KMS-11 (cell line): ENCODE results near the gene DAB1.

ENCODE experiments used
- H2AFZ ChIP-seq: fragments of 200-600 bp; sonication (generic); 2 replicates; pipeline ENCODE4 v1.6.1; 2016; ENCODE audit warnings: antibody characterized with exemption, mixed run types, low read depth
- H3K27ac ChIP-seq: fragments of 200-600 bp; sonication (generic); 2 replicates; pipeline ENCODE4 v1.6.1; 2016; ENCODE audit warnings: mild to moderate bottlenecking, mixed run types
- H3K27me3 ChIP-seq: fragments of 200-600 bp; sonication (generic); 2 replicates; pipeline ENCODE4 v1.6.1; 2017; ENCODE audit warnings: mild to moderate bottlenecking, low read depth, mixed run types, moderate library complexity; ENCODE audit not compliant: insufficient read depth
- H3K36me3 ChIP-seq: fragments of 200-600 bp; sonication (generic); 2 replicates; pipeline ENCODE4 v1.6.1; 2017; ENCODE audit warnings: mild to moderate bottlenecking, mixed run types; ENCODE audit not compliant: insufficient read depth
- H3K4me1 ChIP-seq: fragments of 200-600 bp; sonication (generic); 2 replicates; pipeline ENCODE4 v1.6.1; 2016; ENCODE audit warnings: mild to moderate bottlenecking, low read depth, mixed run types; ENCODE audit not compliant: poor library complexity, severe bottlenecking
- H3K4me2 ChIP-seq: fragments of 200-600 bp; sonication (generic); 2 replicates; pipeline ENCODE4 v1.7.0; 2016; ENCODE audit warnings: mild to moderate bottlenecking, mixed run types
- H3K4me3 ChIP-seq: fragments of 200-600 bp; sonication (generic); IDR thresholded peaks from 2 replicates; pipeline ENCODE4 v1.6.1; 2017; ENCODE audit warnings: low read depth, low read length, mixed read lengths; ENCODE audit not compliant: insufficient read depth
- H3K79me2 ChIP-seq: fragments of 200-600 bp; sonication (generic); 2 replicates; pipeline ENCODE4 v1.6.1; 2016; ENCODE audit warnings: low read depth, mixed run types; ENCODE audit not compliant: insufficient read depth
- H3K9ac ChIP-seq: fragments of 200-600 bp; sonication (generic); 2 replicates; pipeline ENCODE4 v1.6.1; 2016; ENCODE audit warnings: mild to moderate bottlenecking, mixed run types
- H4K20me1 ChIP-seq: fragments of 200-600 bp; sonication (generic); 2 replicates; pipeline ENCODE4 v1.6.1; 2016; ENCODE audit warnings: mild to moderate bottlenecking, mixed run types; ENCODE audit not compliant: insufficient read depth
- TF ChIP-seq, protein P1 (sequence below): fragments of 200-600 bp; sonication (generic); conservative IDR thresholded peaks from 2 replicates; pipeline ENCODE4 v1.6.1; 2017; ENCODE audit warnings: low read depth, mild to moderate bottlenecking, antibody characterized with exemption, low read length, moderate library complexity, mixed read lengths

DAB1 gene

DNA sequence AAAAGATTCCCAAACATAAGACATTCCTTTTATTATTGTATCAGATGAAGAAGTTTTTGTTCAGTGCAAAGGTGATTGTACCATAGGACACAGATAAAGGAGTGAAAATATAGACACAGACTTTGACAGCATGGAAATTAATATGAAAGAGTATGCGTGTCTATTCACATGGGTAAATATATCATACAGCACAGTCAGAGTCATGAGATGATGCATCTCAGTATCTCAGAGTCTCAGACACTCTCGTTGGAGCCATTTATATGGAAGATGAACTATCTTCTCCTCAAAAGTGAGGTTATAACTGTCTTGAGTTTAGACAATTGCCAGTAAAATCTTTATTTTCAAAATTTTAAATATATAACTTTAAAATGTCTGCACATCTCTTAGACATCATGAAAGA, 299.7 kb downstream of the DAB1 start:
- Histone ChIP-seq H3K79me2 (no peaks in the 10 kb centered on the region), H3K9ac (no peak overlapping the region), H2AFZ (no peak overlapping the region), H3K4me3 (no peak overlapping the region), H3K4me2 (no peak overlapping the region), H3K27ac (no peak overlapping the region), H3K4me1 (no peaks in the 10 kb centered on the region), H3K27me3 (no peaks in the 10 kb centered on the region), H4K20me1 (no peaks in the 10 kb centered on the region), H3K36me3 (no peaks in the 10 kb centered on the region)
- TF ChIP-seq, protein P1, sequence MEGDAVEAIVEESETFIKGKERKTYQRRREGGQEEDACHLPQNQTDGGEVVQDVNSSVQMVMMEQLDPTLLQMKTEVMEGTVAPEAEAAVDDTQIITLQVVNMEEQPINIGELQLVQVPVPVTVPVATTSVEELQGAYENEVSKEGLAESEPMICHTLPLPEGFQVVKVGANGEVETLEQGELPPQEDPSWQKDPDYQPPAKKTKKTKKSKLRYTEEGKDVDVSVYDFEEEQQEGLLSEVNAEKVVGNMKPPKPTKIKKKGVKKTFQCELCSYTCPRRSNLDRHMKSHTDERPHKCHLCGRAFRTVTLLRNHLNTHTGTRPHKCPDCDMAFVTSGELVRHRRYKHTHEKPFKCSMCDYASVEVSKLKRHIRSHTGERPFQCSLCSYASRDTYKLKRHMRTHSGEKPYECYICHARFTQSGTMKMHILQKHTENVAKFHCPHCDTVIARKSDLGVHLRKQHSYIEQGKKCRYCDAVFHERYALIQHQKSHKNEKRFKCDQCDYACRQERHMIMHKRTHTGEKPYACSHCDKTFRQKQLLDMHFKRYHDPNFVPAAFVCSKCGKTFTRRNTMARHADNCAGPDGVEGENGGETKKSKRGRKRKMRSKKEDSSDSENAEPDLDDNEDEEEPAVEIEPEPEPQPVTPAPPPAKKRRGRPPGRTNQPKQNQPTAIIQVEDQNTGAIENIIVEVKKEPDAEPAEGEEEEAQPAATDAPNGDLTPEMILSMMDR, result no peak

DNA sequence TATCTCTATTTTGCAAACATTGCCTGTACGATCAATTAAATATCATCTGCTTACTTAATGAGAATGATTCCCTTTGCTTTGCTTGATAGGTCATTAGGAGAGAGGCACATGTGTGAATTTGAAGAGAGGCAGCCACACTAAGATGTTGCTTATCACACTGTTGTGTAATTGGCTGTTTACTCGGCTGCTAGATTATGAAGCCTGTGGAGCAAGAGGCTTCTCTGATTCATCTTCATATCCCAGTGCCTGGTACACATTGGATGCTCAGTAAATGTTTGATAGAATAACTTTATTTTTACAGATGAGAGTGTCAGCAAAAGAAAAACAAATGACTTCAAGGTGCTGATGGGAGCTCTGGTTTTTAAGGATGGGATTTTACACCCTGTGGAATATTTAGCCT, 301.8 kb downstream of the DAB1 start:
- H3K79me2 ChIP-seq, result no peaks in the 10 kb centered on the region

DNA sequence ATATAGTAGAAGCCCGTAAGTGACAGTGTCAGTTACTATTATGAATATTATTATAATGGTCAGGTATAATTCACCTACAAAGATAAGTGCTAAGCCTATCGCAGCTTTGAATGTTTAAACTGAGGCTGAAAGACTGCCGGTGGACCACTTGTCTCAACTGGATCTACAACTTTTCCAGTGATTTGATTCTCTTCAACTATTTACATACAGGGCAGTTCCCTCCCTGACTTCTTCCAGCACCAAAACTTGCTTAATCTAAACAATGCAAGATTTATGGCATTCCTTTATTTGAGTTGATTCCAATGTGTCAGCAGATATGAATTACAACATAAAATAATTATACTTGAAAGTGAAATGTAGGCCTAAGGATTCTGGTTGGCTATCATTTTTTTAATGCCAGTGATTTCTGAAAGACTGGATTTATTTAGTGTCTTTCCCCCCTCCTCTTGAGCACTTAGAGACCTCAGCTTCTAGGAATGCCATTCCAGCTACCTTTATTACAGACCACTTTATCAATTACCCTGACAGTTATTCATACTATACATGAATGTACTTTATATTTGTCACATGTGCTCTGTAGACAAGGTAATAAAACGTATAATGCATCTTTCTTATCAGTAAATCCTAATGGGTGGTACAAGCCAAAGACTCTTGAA, 304.8 kb downstream of the DAB1 start:
- no peaks in the 10 kb centered on the region for H3K79me2 ChIP-seq

More for the DNA sequence above, 301.8 kb downstream of the DAB1 start:
- Histone ChIP-seq H2AFZ (no peak overlapping the region), H3K4me1 (no peaks in the 10 kb centered on the region), H3K27ac (no peak overlapping the region), H3K4me2 (no peak overlapping the region), H3K4me3 (no peak overlapping the region), H3K36me3 (no peaks in the 10 kb centered on the region), H4K20me1 (no peaks in the 10 kb centered on the region), H3K27me3 (no peaks in the 10 kb centered on the region), H3K9ac (no peak overlapping the region)
- TF ChIP-seq, protein P1, result no peak

DNA sequence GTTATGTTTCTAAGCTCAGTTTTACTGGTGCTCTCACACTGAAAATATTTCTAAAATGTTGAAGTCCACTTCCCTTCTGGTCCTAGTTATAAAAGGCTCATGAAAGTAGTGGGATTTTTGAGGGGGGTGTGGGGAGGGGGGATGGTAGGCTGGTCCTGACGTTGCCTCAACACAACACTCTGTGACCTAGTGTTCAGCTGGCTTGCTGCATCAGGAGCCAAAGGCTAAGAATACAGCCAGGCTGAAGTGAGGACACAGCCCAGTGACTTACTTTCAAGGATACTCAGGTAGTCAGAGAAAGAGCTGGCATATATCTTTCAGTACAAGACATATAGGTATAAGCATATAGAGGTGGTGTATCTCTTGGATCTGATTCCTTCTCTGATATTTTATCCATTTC, 306.1 kb downstream of the DAB1 start:
- Histone ChIP-seq H3K4me2 (no peak overlapping the region), H2AFZ (no peak overlapping the region)
- TF ChIP-seq, protein P1, result no peak

More for the DNA sequence above, 304.8 kb downstream of the DAB1 start:
- Histone ChIP-seq H4K20me1 (no peaks in the 10 kb centered on the region), H3K4me3 (no peak overlapping the region), H3K27ac (no peak overlapping the region), H2AFZ (no peak overlapping the region), H3K4me1 (no peaks in the 10 kb centered on the region), H3K9ac (no peak overlapping the region), H3K36me3 (no peaks in the 10 kb centered on the region), H3K4me2 (no peak overlapping the region), H3K27me3 (no peaks in the 10 kb centered on the region)
- TF ChIP-seq, protein P1, result no peak

More for the DNA sequence above, 306.1 kb downstream of the DAB1 start:
- Histone ChIP-seq H3K27ac (no peak overlapping the region), H3K36me3 (no peaks in the 10 kb centered on the region), H3K9ac (no peak overlapping the region), H4K20me1 (no peaks in the 10 kb centered on the region), H3K27me3 (no peaks in the 10 kb centered on the region), H3K79me2 (no peaks in the 10 kb centered on the region), H3K4me3 (no peak overlapping the region), H3K4me1 (no peaks in the 10 kb centered on the region)
